Activated T-cell treated with anti-CD3 and anti-CD28 coated beads, Interleukin-2, amount 50 U/mL, for 24 hours (primary cell): ENCODE results near the gene CORO1C.
A peak's percentile ranks its signal among the peaks of the same experiment; 100 is the strongest.
"Not testable (repeated sequence)": the region's sequence is repeated elsewhere in the genome, so short reads cannot be mapped to it uniquely, and the experiment has no call there.

Source experiments
- DNase-seq: peaks from one replicate; pipeline ENCODE4 v3.0.0-alpha.2; 2020
- H3K27ac Mint-ChIP-seq: 2 replicates; pipeline ENCODE4 v1.8.0; 2020; ENCODE audit warnings: mild to moderate bottlenecking, mixed read lengths
- H3K27me3 Mint-ChIP-seq: 2 replicates; pipeline ENCODE4 v1.8.0; 2020; ENCODE audit warnings: mixed read lengths
- H3K36me3 Mint-ChIP-seq: 2 replicates; pipeline ENCODE4 v1.8.0; 2020; ENCODE audit warnings: low read depth, mixed read lengths
- H3K4me1 Mint-ChIP-seq: 2 replicates; pipeline ENCODE4 v1.8.0; 2020; ENCODE audit warnings: low read depth, mixed read lengths
- H3K4me3 Mint-ChIP-seq: 2 replicates; pipeline ENCODE4 v1.8.0; 2020; ENCODE audit warnings: mild to moderate bottlenecking, moderate library complexity, mixed read lengths
- H3K9me3 Mint-ChIP-seq: 2 replicates; pipeline ENCODE4 v1.8.0; 2020; ENCODE audit warnings: mixed read lengths

The CORO1C gene

DNA sequence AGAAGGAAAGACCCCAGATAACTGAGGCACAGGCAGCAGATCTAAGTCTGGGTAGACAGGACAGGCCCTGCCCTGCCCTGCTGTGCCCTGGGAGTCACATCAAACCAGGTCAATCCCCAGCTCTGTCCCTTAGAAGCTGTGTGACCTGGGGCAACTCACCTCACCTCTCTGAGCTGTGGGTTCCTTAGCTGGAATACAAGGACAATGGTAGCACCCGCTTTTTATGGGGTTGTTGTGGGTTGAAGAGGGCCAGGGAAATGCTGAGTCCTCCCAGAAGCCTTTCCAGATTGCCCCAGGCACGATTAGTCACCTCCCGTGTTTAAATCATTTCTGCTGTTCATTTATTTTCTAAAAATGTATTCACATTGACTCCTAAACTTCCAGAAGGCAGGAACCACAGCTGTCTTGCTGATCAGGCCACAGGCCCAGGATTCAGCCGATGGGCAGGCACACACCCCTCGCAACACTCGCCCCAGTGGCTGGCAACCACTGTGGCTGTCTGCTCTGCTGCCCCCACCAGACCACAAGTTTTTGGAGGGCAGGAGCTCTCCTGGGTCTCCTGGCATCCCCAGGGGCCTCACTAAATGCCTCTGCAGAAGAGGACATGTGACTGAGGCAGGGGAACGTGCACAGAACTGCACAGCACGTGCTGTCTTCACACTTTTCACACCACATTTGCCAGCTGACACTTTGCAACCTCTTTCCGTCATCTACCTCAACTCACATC is 100.7 kb downstream of the CORO1C start:
- H3K4me3 Mint-ChIP-seq, result peak overlapping the region; percentile 98
- peaks cover 2% of the 10 kb centered on the region for H3K9me3 Mint-ChIP-seq
- H3K36me3 Mint-ChIP-seq, result peaks cover 54% of the 10 kb centered on the region
- H3K27me3 Mint-ChIP-seq, result no peaks in the 10 kb centered on the region
- DNase-seq, result peak; percentile 57
- peaks cover 82% of the 10 kb centered on the region for H3K4me1 Mint-ChIP-seq
- peak overlapping the region; percentile 100 for H3K27ac Mint-ChIP-seq

DNA sequence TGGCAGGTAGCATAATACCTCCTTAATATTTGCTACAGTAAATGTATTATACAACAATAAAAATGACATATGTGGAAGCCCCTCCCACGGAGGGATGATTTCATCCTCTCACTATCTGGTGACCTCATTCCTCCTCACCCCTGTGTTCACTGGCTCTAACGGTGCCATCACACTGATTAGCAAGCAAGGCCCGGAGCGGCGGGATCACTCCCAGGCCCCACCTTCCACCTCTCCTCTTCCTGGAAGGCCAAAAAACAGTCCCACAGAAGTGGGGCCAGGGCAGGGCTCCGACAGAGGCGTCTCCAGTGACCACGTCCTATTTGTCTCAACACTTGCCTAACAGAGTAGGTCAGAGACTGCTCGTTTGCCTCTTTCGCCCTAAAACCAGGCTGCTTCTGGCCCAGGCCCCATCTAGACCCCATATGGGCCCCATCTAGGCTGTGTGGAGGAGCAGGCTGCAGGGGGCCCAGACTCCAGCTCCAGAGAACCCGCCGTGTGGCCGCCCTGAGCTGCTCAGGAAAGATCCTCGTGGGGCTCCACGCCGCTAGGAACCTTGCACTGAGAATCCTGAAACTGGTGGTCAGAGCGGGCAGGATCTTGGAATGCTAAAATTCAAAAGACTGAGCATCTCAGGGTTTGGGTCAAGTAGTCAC is 101.4 kb downstream of the CORO1C start:
- peaks cover 2% of the 10 kb centered on the region for H3K9me3 Mint-ChIP-seq
- no peaks in the 10 kb centered on the region for H3K27me3 Mint-ChIP-seq
- peaks cover 61% of the 10 kb centered on the region for H3K36me3 Mint-ChIP-seq
- DNase-seq, result peak; percentile 75
- peak overlapping the region; percentile 100 for H3K27ac Mint-ChIP-seq
- peaks cover 82% of the 10 kb centered on the region for H3K4me1 Mint-ChIP-seq
- H3K4me3 Mint-ChIP-seq, result peak overlapping the region; percentile 98

DNA sequence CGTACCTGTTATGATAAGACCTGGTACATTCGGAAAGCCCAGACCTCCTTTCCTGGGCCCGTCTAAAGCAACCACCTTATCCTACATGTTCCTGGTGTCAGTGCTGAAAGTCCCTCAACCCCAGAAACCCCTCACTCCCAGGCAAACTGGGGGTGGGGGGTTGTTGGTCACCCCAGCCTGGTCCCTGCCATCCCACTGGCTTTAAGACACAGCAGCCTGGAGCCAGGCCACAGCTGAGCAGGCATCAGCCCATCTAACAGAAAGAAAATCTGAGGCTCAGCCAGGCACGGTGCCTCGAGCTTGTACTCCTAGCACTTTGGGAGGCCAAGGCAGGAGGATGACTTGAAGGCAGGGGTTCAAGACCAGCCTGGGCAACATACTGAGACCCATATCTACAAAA is 102.2 kb downstream of the CORO1C start:
- Mint-ChIP-seq H3K4me1 (peaks cover 74% of the 10 kb centered on the region), H3K4me3 (peak overlapping the region; percentile 98), H3K27me3 (no peaks in the 10 kb centered on the region), H3K27ac (peak overlapping the region; percentile 100), H3K9me3 (peaks cover 2% of the 10 kb centered on the region), H3K36me3 (peaks cover 66% of the 10 kb centered on the region)
- peak; percentile 62 for DNase-seq

DNA sequence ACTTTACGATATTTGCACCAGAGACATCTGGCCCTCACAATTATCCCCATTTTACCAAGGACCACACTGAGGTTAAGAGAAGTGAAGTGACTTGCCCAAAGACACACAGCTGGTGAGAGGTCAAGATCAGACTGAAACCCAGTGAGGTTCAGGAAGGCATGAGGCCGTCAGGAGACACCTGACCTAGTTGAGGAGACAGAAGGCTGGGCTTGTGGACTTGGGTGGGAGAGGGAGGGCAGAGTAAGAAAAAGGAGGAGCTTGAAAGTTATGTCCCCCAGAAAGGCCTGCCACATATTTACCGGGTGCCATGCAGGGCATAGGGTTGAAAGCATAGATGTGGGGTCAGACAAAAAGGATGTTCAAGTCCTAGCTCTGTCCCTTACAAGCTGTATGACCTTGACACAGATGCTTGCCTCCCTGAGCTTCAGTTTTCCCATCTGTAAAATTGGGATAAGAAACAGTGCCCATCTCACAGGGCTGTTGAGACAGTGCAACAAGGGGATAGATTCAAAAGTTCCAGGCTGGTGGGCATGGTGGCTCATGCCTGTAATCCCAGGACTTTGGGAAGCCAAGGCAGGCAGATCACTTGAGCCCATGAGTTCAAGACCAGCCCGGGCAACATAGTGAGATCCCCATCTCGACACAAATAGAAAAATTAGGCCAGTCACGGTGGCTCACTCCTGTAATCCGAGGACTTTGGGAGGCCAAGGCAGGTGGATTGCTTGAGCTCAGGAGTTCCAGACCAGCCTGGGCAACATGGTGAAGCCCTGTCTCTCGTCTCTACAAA is 104.0 kb downstream of the CORO1C start:
- Mint-ChIP-seq H3K4me1 (peaks cover 66% of the 10 kb centered on the region), H3K4me3 (no peak overlapping the region)
- no peak for DNase-seq

DNA sequence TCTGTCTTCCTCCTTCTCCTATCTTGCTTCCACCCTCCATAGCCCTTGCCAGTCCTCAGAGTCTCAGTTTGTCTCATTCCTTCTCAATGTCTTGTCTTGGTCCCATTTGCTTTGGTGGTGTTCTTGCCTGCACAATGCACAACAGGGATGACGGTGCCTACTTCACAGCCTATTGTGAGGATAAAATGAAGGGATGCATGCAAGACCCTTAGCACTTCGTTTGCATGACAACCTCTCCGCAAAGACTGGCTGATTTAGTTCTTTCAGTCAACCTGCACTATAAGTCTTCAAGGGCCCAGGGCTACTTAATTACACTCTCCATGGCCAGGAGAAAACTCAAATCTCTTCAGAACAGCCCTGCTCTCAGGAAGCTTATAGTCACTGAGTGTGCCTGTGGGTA is 106.1 kb downstream of the CORO1C start:
- no peak for DNase-seq
- Mint-ChIP-seq H3K27ac (peak overlapping the region; percentile 48), H3K4me1 (peaks cover 58% of the 10 kb centered on the region), H3K4me3 (no peak overlapping the region), H3K36me3 (peaks cover 80% of the 10 kb centered on the region), H3K9me3 (no peaks in the 10 kb centered on the region), H3K27me3 (no peaks in the 10 kb centered on the region)

More for the DNA sequence above, 104.0 kb downstream of the CORO1C start:
- Mint-ChIP-seq H3K9me3 (peaks cover 2% of the 10 kb centered on the region), H3K27me3 (no peaks in the 10 kb centered on the region), H3K36me3 (peaks cover 77% of the 10 kb centered on the region), H3K27ac (peak overlapping the region; percentile 100)

DNA sequence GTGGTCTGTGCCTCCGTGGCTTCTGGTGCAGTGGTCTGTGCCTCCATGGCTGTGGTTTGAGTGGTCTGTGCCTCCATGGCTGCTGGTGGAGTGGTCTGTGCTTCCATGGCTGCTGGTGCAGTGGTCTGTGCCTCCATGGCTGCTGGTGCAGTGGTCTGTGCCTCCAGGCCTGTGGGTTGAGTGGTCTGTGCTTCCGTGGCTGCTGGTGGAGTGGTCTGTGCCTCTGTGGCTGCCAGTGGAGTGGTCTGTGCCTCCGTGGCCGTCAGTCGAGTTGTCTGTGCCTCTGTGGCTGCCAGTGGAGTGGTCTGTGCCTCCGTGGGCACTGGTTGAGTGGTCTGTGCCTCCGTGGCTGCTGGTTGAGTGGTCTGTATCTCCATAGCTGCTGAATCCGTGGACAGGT is 107.7 kb downstream of the CORO1C start:
- H3K36me3 Mint-ChIP-seq, result peaks cover 74% of the 10 kb centered on the region

DNA sequence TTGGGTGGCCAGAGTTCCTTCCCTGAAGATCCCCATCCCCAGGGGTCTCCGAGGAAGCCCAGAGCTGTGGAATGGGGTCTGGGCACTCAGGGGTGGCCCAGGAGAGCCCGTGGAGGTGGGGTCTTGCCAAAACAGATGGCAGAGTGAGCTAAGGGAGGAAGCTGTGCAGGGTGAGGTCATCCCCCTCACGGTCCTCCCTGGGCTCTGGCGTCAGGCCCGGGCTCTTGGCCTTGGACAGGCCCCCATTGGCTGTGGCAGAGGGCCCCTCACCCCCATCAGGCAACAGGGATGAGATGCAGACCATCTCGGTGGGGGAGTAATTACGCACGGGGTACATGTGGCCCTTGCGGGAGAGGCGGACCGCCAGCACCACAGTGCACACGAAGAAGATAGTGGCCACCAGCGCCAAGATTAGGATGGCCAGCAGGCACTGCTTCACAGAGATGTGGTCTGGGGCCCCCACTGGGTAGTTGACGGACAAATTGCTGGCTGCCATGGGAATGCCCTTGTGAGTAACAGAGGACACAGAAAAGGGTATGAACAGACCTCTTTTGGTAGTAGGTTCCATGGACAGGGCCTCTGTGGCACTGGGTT is 108.3 kb downstream of the CORO1C start:
- no peak overlapping the region for H3K4me3 Mint-ChIP-seq
- H3K27ac Mint-ChIP-seq, result peak overlapping the region; percentile 85
- peaks cover 43% of the 10 kb centered on the region for H3K4me1 Mint-ChIP-seq
- no peaks in the 10 kb centered on the region for H3K9me3 Mint-ChIP-seq
- no peaks in the 10 kb centered on the region for H3K27me3 Mint-ChIP-seq
- DNase-seq, result no peak
- peaks cover 70% of the 10 kb centered on the region for H3K36me3 Mint-ChIP-seq

More for the DNA sequence above, 107.7 kb downstream of the CORO1C start:
- no peak for DNase-seq
- Mint-ChIP-seq H3K4me1 (peaks cover 43% of the 10 kb centered on the region), H3K4me3 (no peak overlapping the region), H3K9me3 (no peaks in the 10 kb centered on the region), H3K27ac (peak overlapping the region; percentile 68), H3K27me3 (no peaks in the 10 kb centered on the region)

DNA sequence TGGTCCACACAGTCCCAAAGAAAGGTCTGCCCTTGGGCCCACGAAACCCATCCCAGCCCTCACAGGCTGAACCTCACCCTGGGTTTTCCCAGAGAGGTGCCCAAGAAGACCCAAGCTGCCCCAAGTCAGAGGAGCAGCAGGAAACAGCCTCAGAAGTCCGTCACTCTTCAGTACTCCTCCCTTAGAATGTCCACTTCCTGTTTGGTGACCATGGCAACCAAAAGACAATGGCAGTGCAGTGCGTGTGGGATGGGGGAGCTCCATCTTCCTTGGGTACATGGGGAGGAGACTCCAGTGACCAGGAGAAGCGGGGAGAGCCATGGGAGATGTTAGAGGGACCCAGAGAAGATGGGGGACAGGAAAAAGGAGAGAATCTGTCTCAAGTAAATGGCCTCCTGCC is 108.9 kb downstream of the CORO1C start:
- peak overlapping the region; percentile 85 for H3K27ac Mint-ChIP-seq
- no peaks in the 10 kb centered on the region for H3K27me3 Mint-ChIP-seq
- H3K36me3 Mint-ChIP-seq, result peaks cover 66% of the 10 kb centered on the region
- no peak overlapping the region for H3K4me3 Mint-ChIP-seq
- H3K4me1 Mint-ChIP-seq, result peaks cover 43% of the 10 kb centered on the region
- no peak for DNase-seq
- H3K9me3 Mint-ChIP-seq, result no peaks in the 10 kb centered on the region

DNA sequence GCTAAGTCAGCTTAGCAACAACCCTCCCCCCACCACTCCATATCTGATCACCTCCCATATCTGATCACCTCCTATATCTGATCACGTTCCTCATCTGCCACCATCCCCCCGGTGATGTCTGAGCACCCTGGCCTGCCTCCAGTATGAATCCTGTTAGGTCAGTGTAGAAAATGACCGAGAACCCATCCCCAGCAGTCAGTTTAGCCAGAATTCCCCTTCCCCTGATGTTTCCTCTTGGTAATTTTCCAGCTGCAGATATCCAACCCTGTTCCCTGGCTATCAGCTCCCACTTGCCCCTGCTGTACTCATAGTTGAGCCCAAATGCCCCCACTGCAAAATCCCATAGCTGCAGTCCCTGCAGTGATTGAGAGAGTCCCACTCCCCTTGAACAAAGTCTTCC is 110.2 kb downstream of the CORO1C start:
- H3K4me1 Mint-ChIP-seq, result peaks cover 51% of the 10 kb centered on the region
- peak overlapping the region; percentile 85 for H3K27ac Mint-ChIP-seq
- no peak for DNase-seq
- H3K27me3 Mint-ChIP-seq, result no peaks in the 10 kb centered on the region
- no peak overlapping the region for H3K4me3 Mint-ChIP-seq
- H3K9me3 Mint-ChIP-seq, result peaks cover 6% of the 10 kb centered on the region
- H3K36me3 Mint-ChIP-seq, result peaks cover 63% of the 10 kb centered on the region

DNA sequence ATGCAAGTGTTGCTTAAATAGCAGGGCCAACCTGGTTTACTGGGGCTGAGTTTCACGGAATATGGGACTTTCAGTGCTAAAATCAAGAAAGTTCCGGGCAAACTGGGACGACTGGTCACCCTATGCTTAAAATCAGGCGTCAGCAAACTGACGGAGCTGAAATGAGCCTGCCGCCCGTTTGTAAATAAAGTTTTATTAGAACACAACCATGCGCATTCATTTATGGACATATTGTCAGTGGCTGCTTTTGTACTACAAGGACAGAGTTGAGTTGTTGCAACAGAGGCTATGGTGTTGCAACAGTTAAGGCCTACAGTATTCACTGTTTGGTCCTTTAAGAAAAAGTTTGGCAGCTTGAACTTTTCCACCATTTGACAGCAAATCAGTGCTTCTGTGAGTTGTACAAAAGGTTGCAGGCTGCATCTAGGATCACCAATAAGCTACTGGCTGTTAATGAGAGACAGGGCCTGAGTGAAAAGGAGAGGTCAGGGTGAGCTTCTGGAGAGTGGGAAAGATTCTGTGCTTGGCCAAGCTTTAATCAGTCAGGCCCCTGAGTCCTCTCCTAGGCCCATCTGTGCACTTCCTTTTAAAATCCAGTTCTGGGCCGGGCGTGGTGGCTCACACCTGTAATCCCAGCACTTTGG is 111.0 kb downstream of the CORO1C start:
- Mint-ChIP-seq H3K4me3 (no peak overlapping the region), H3K27ac (peak overlapping the region; percentile 32), H3K27me3 (no peaks in the 10 kb centered on the region), H3K36me3 (peaks cover 57% of the 10 kb centered on the region), H3K4me1 (peaks cover 51% of the 10 kb centered on the region), H3K9me3 (peaks cover 12% of the 10 kb centered on the region)
- no peak for DNase-seq

DNA sequence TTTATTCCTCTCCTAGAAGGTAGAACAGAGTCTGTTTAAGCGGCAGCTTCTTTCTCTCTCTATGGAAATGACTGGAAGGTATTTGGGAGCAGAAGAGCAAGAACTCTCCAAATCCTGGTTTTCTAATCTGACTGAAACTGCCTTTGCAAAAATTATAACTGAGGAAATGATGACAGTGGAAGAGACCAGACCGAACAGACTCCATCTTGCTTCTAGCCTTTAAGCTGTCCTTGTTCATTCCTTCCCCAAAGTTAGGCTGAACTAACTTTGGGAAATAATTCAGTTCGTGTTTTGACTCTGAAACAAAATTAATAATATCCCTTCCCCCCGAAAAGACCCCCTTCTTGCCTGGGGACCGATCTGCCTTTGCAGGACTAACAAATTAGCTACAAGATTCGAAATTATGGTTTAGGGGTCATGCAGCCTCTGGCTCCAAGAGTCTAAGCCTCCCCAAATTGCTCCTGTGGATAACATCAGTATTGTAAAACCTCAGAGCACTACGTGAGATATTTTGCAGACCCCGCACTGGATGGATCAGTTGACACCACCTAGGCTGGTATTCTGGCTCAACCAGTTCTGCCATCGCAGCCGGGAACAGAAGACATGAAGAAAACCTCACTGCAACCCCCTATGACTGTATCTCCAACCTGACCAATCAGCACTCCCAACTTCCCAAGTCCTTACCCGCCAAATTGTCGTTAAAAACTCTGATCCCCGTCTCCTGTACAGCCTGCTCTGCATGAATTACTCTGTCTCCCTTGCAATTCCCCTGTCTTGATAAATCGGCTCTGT is 111.8 kb downstream of the CORO1C start:
- Mint-ChIP-seq H3K36me3 (peaks cover 51% of the 10 kb centered on the region), H3K4me1 (peaks cover 48% of the 10 kb centered on the region)

DNA sequence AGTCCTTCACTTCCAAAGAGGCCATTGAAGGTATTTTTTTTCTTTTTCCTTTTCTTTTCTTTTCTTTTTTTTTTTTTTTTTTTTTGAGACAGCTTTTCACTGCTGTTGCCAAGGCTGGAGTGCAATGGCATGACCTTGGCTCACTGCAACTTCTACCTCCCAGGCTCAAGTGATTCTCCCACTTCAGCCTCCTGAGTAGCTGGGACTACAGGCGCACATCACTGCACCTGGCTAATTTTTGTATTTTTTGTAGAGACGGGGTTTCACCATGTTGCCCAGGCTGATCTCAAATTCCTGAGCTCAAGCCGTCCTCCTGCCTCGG is 112.4 kb downstream of the CORO1C start:
- Mint-ChIP-seq H3K4me1 (peaks cover 50% of the 10 kb centered on the region), H3K36me3 (peaks cover 45% of the 10 kb centered on the region)
- H3K4me3 Mint-ChIP-seq, result not testable (repeated sequence)

More for the DNA sequence above, 111.8 kb downstream of the CORO1C start:
- Mint-ChIP-seq H3K9me3 (peaks cover 12% of the 10 kb centered on the region), H3K27me3 (no peaks in the 10 kb centered on the region), H3K27ac (peak overlapping the region; percentile 32), H3K4me3 (no peak overlapping the region)
- DNase-seq, result no peak

DNA sequence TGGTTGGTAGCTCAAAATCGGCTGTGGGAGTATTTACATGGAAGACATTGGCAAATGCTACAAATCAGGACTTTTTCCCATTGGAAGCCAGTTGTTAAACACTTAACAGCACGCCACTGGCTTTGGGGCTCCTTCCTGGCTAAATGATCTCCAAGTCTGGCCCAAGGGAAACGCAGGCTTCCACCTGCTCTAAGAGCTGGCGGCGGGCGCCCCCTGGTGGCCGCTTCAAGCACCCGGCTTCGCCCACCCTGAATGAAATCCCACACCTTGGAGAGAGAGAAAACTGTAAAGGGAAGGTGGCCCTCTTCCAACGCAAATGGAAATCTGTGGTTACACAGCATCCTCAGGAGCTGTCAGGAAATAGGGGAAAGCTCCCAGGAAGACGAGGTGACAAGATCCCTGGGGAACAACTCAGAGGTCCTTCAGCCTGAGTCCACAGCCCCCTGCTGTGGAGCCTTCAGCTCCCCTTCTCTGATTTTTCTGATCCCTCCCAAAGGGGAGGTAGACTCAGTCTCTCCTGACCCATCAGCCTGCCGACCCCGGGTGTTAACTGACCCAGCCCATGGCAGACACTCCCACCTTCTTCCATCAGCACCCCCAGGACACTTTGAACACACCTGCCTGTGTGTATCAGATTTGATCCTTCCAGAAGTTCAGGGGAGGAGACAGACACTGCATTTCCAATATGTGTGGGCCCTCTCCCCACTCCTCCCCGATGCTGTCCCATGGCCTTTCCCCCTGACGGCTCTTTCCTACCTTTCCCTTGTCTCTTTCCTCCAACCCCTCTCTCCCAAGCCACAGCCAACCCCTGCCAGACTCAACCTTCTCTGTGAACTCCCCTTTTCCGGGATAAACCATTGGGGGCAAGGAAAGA is 113.0 kb downstream of the CORO1C start:
- no peaks in the 10 kb centered on the region for H3K27me3 Mint-ChIP-seq
- DNase-seq, result peak; percentile 85
- H3K4me1 Mint-ChIP-seq, result peaks cover 52% of the 10 kb centered on the region
- no peak overlapping the region for H3K4me3 Mint-ChIP-seq
- peaks cover 12% of the 10 kb centered on the region for H3K9me3 Mint-ChIP-seq
- H3K36me3 Mint-ChIP-seq, result peaks cover 39% of the 10 kb centered on the region
- peak overlapping the region; percentile 97 for H3K27ac Mint-ChIP-seq

More for the DNA sequence above, 112.4 kb downstream of the CORO1C start:
- not testable (repeated sequence) for DNase-seq, H3K27me3 Mint-ChIP-seq
- peak overlapping the region; percentile 32 for H3K27ac Mint-ChIP-seq
- H3K9me3 Mint-ChIP-seq, result peaks cover 12% of the 10 kb centered on the region
